K562 (cell line): ENCODE results near the gene VWA1. TPM values are rescaled to one million over a fixed set of nuclear protein-coding genes. Genes with fewer than 3 reads are reported as not detected.

Experiments used
- ATAC-seq: fragments of 200-7000 bp; cut with Tn5 transposase; 3 replicates; pipeline ENCODE4 v1.9.1; 2020; ENCODE audit warnings: moderate library complexity
- BruUV-seq: library from RNA; stranded (reverse); fragments of 400-500 nt; replicated peaks from 2 replicates; lab custom pipeline; 2021; lab: Mats Ljungman, UMichigan
- CTCF ChIA-PET: fragments of 300-600 bp; formaldehyde crosslinking; extraction: SDS; loops from one replicate; lab custom pipeline; 2021; ENCODE audit warnings: low intra/inter-chr PET ratio; lab: Yijun Ruan, JAX
- POLR2A ChIA-PET: fragments of 300-600, 350-650 bp; sonication (Branson Sonifier 250); formaldehyde crosslinking; extraction: SDS; loops from one replicate; lab custom pipeline; 2021; ENCODE audit warnings: antibody characterized with exemption, inconsistent platforms; lab: Yijun Ruan, JAX
- DNase-seq, 4 experiments: peaks; one replicate each; pipeline versions ENCODE4 v3.0.0 to v3.0.0-alpha.2; 2011 to 2018; ENCODE audit warnings: low spot score in 3 of 4, mixed read lengths in 3 of 4; ENCODE audit errors: extremely low read depth in 1 of 4
- FAIRE-seq: peaks from 2 replicates; lab custom pipeline; 2011; peaks lifted over from hg19 to GRCh38; lab: Jason Lieb, UNC
- H2AFZ ChIP-seq: 2 replicates; pipeline ENCODE4 v1.6.0; 2011; ENCODE audit warnings: low read depth, low read length, control low read depth, inconsistent platforms
- H3K27ac ChIP-seq: fragments of 200-600 bp; 3 replicates; pipeline ENCODE4 v1.8.0; 2011; ENCODE audit warnings: low read depth, mild to moderate bottlenecking, control low read depth, inconsistent platforms, low read length, moderate library complexity, mixed read lengths; ENCODE audit errors: extremely low read depth
- H3K27me3 ChIP-seq, 2 experiments: fragments of 300-600 bp in 1 of 2; 2 replicates in 1 of 2; 3 replicates in 1 of 2; pipeline versions ENCODE4 v1.6.0 to v1.8.0; 2011; ENCODE audit warnings: inconsistent platforms in 2 of 2, low read length in 2 of 2, mild to moderate bottlenecking in 1 of 2, mixed read lengths in 1 of 2, moderate library complexity in 1 of 2; ENCODE audit not compliant: control insufficient read depth in 2 of 2, insufficient read depth in 2 of 2
- H3K36me3 ChIP-seq: fragments of 300-600 bp; 3 replicates; pipeline ENCODE4 v1.8.0; 2011; ENCODE audit warnings: mild to moderate bottlenecking, low read length, inconsistent platforms; ENCODE audit not compliant: control insufficient read depth, insufficient read depth
- H3K4me1 ChIP-seq, 2 experiments: fragments of 200-600 bp in 1 of 2; replicated peaks in 1 of 2; 2 replicates in 1 of 2; 3 replicates in 1 of 2; pipeline versions ENCODE4 v1.5.1 to v1.8.0; 2011; ENCODE audit warnings: inconsistent platforms in 2 of 2, low read length in 2 of 2, mild to moderate bottlenecking in 1 of 2, mixed read lengths in 1 of 2, moderate library complexity in 1 of 2; ENCODE audit not compliant: control insufficient read depth in 2 of 2, insufficient read depth in 2 of 2
- H3K4me2 ChIP-seq: 2 replicates; pipeline ENCODE4 v1.6.1; 2011; ENCODE audit warnings: low read length, control low read depth, inconsistent platforms, mixed read lengths; ENCODE audit not compliant: insufficient read depth
- H3K4me3 ChIP-seq: fragments of 200-600 bp; sonication (generic), shearing (Covaris generic); 2 replicates; pipeline ENCODE4 v1.5.1; 2016; ENCODE audit warnings: control low read depth, inconsistent platforms
- H3K79me2 ChIP-seq: fragments of 200-600 bp; 3 replicates; pipeline ENCODE4 v1.8.0; 2011; ENCODE audit warnings: low read length, inconsistent platforms; ENCODE audit not compliant: control insufficient read depth, insufficient read depth
- H3K9ac ChIP-seq, 2 experiments: 2 replicates each; pipeline versions ENCODE4 v1.6.0 to v1.6.1; 2011; ENCODE audit warnings: low read depth in 2 of 2, low read length in 2 of 2, control low read depth in 1 of 2, inconsistent platforms in 1 of 2, mild to moderate bottlenecking in 1 of 2, mixed read lengths in 1 of 2; ENCODE audit not compliant: insufficient read depth in 1 of 2
- H3K9me1 ChIP-seq: one replicate; pipeline ENCODE4 v1.6.0; 2011; ENCODE audit warnings: inconsistent platforms, mild to moderate bottlenecking, low read length, moderate library complexity; ENCODE audit not compliant: control insufficient read depth, insufficient read depth
- H3K9me3 ChIP-seq: replicated peaks from 2 replicates; pipeline ENCODE4 v1.5.1; 2011; ENCODE audit warnings: low read depth, low read length, inconsistent platforms; ENCODE audit not compliant: control insufficient read depth, insufficient read depth
- H4K20me1 ChIP-seq: replicated peaks from 2 replicates; pipeline ENCODE4 v1.6.1; 2011; ENCODE audit warnings: low read length, inconsistent platforms, mixed read lengths; ENCODE audit not compliant: control insufficient read depth, insufficient read depth
- BRD4 ChIP-seq: fragments of 200-600 bp; sonication (generic); IDR thresholded peaks from 2 replicates; pipeline ENCODE4 v1.6.1; 2017; ENCODE audit warnings: inconsistent platforms
- HSF4 ChIP-seq: fragments of 250-450 bp; sonication (Bioruptor Pico); IDR thresholded peaks from 2 replicates; pipeline ENCODE4 v2.1.2; 2022; ENCODE audit warnings: mild to moderate bottlenecking, moderate library complexity, borderline replicate concordance
- IFI16 ChIP-seq: fragments of 250-450 bp; sonication (Bioruptor Pico); IDR thresholded peaks from 2 replicates; pipeline ENCODE4 v2.1.2; 2022; ENCODE audit warnings: mild to moderate bottlenecking, inconsistent platforms
- KLF13 ChIP-seq: fragments of 450-650 bp; IDR thresholded peaks from 2 replicates; pipeline ENCODE4 v1.6.1; 2016; ENCODE audit warnings: missing genetic modification characterization, low read depth, mild to moderate bottlenecking, missing compliant biosample characterization, moderate library complexity, borderline replicate concordance
- KLF6 ChIP-seq: fragments of 250-450 bp; sonication (Bioruptor Pico); IDR thresholded peaks from 2 replicates; pipeline ENCODE4 v1.4.0; 2020; ENCODE audit warnings: mild to moderate bottlenecking, moderate library complexity, borderline replicate concordance
- MTA1 ChIP-seq: fragments of 450-650 bp; IDR thresholded peaks from 2 replicates; pipeline ENCODE4 v1.6.1; 2017; ENCODE audit warnings: borderline replicate concordance
- MYNN ChIP-seq, 2 experiments: sonication (generic); formaldehyde crosslinking in 1 of 2; IDR thresholded peaks; 2 replicates each; pipeline versions ENCODE4 v1.5.0 to v1.6.1; 2016 to 2020; ENCODE audit warnings: antibody characterized with exemption in 1 of 2, missing genetic modification reagents in 1 of 2
- NFIC ChIP-seq: fragments of 450-650 bp; IDR thresholded peaks from 2 replicates; pipeline ENCODE4 v1.6.1; 2017; ENCODE audit warnings: mild to moderate bottlenecking, inconsistent platforms
- NONO ChIP-seq, 2 experiments: fragments of 200-400 bp in 1 of 2; fragments of 450-650 bp in 1 of 2; formaldehyde crosslinking in 1 of 2; IDR thresholded peaks; 2 replicates each; pipeline ENCODE4 v1.6.1; 2017; ENCODE audit warnings: low read depth in 2 of 2, mild to moderate bottlenecking in 2 of 2, moderate library complexity in 2 of 2, low read length in 1 of 2
- NR0B1 ChIP-seq: fragments of 450-650 bp; IDR thresholded peaks from one replicate; pipeline ENCODE4 v1.6.1; 2018; ENCODE audit warnings: mild to moderate bottlenecking, moderate library complexity; ENCODE audit not compliant: partially characterized antibody
- SAFB ChIP-seq: fragments of 200-400 bp; formaldehyde crosslinking; IDR thresholded peaks from 2 replicates; pipeline ENCODE4 v1.6.1; 2017; ENCODE audit warnings: low read depth, low read length, borderline replicate concordance
- SREBF1 ChIP-seq: fragments of 150-350 bp; IDR thresholded peaks from 2 replicates; pipeline ENCODE4 v1.6.1; 2014; ENCODE audit warnings: antibody characterized with exemption, low read depth, low read length, borderline replicate concordance
- SRSF1 ChIP-seq: fragments of 200-400 bp; formaldehyde crosslinking; IDR thresholded peaks from 2 replicates; pipeline ENCODE4 v1.6.1; 2017; ENCODE audit warnings: mild to moderate bottlenecking, low read depth, low read length, moderate library complexity
- SRSF3 ChIP-seq: fragments of 200-400 bp; formaldehyde crosslinking; IDR thresholded peaks from 2 replicates; pipeline ENCODE4 v1.6.1; 2016; ENCODE audit warnings: mild to moderate bottlenecking, low read length, moderate library complexity; ENCODE audit not compliant: insufficient read depth
- TAF15 ChIP-seq: fragments of 200-400 bp; formaldehyde crosslinking; IDR thresholded peaks from 2 replicates; pipeline ENCODE4 v1.6.1; 2017; ENCODE audit warnings: mild to moderate bottlenecking, low read depth, low read length, moderate library complexity
- ZNF133 ChIP-seq: fragments of 250-450 bp; sonication (Bioruptor Pico); IDR thresholded peaks from 2 replicates; pipeline ENCODE4 v1.4.0; 2020; ENCODE audit warnings: mild to moderate bottlenecking
- ZNF140 ChIP-seq: fragments of 250-450 bp; sonication (Bioruptor Pico); IDR thresholded peaks from 2 replicates; pipeline ENCODE4 v1.8.0; 2021; ENCODE audit warnings: moderate library complexity, mild to moderate bottlenecking, inconsistent platforms
- ZNF184 ChIP-seq: sonication (generic); formaldehyde crosslinking; IDR thresholded peaks from 2 replicates; pipeline ENCODE4 v1.5.0; 2020; ENCODE audit warnings: missing genetic modification reagents
- ZNF263 ChIP-seq: sonication (generic); formaldehyde crosslinking; IDR thresholded peaks from 2 replicates; pipeline ENCODE4 v1.8.0; 2022; ENCODE audit warnings: mild to moderate bottlenecking, missing genetic modification reagents, borderline replicate concordance
- ZNF79 ChIP-seq: fragments of 250-450 bp; sonication (Bioruptor Pico); IDR thresholded peaks from 2 replicates; pipeline ENCODE4 v1.4.0; 2020; ENCODE audit warnings: low read depth, mild to moderate bottlenecking, moderate library complexity
- WGBS: fragments of 100-300 bp; shearing (Covaris generic); methylation state at CpG from one replicate; pipeline ENCODE4 v1.1.6; 2016; ENCODE audit warnings: low coverage, mixed read lengths; ENCODE audit not compliant: insufficient coverage; ENCODE audit errors: missing lambda C conversion rate; 5-methylcytosine and 5-hydroxymethylcytosine counted together
- in situ Hi-C: fragments of 300-500 bp; cut with MboI; formaldehyde crosslinking; loops from 4 replicates; pipeline ENCODE4 v1.15.0; 2018; ENCODE audit warnings: inconsistent platforms, mixed read lengths
- intact Hi-C: fragments of 100-400 bp; cut with micrococcal nuclease; formaldehyde crosslinking; loops from 2 replicates; pipeline ENCODE4 v1.14.2; 2022
- polyA plus RNA-seq, 8 experiments: library from polyadenylated mRNA; depleted of rRNA in 4 of 8; stranded (reverse) in 5 of 8; unstranded in 3 of 8; fragments of >200 nt; fragmentation: Nextera tagmentation in 2 of 8; fragmentation: Illumina TruSeq in 1 of 8; extraction: Ambion mirVana in 2 of 8; extraction: Trizol in 1 of 8; gene quantifications; 2 replicates each; pipeline versions ENCODE4 v1.2.1 to v1.2.3, GENCODE V29; 2011 to 2014; ENCODE audit warnings: inconsistent platforms in 1 of 8, missing spikeins in 1 of 8
- total RNA-seq, 7 experiments: library from RNA; depleted of rRNA in 6 of 7; stranded (reverse); fragments of >200 nt in 6 of 7; fragmentation: Illumina TruSeq in 2 of 7; extraction: Trizol in 2 of 7; gene quantifications; 2 replicates each; pipeline versions ENCODE4 v1.2.1 to v1.2.3, GENCODE V29; 2011 to 2021; ENCODE audit warnings: low replicate concordance in 1 of 7

VWA1 gene
- total and polyA plus RNA-seq, 9 of the 15 experiments (the other 6 are each of a cell fraction or from before 2014, with no cell fraction given) = 0.01 to 6.4 (median 0.85) TPM

- BruUV-seq = no TSS peak
- ChIA-PET POLR2A (interaction anchor here (0.5 to 1.0 kb wide), 5 partner anchors 11 to 144 kb away, joined by 3 to 6 read pairs (median 3); partner anchors contain the start of gene AURKAIP1), CTCF (interaction anchor here (0.6 kb wide), 1 partner anchor 34 kb away, joined by 3 read pairs; no protein-coding TSS in a partner anchor)
- peak; percentile 84 to 90 (median 90) for DNase-seq
- FAIRE-seq = peak; percentile 86
- Histone ChIP-seq H3K9ac (peak overlapping the region; percentile 34 to 90; a peak in 3 of 4 replicates), H4K20me1 (no peaks in the 10 kb centered on the region), H3K4me1 (peaks cover 45 to 87% of the 10 kb centered on the region in 2 experiments), H3K27ac (peak overlapping the region; percentile 57), H3K36me3 (no peaks in the 10 kb centered on the region), H3K9me3 (no peaks in the 10 kb centered on the region), H3K27me3 (no peaks in the 10 kb centered on the region), H3K9me1 (no peaks in the 10 kb centered on the region), H3K4me3 (no peak overlapping the region; the same call in 1 of the 2 replicates), H3K79me2 (no peaks in the 10 kb centered on the region; the same call in 2 of the 3 replicates), H2AFZ (peak overlapping the region; percentile 60), H3K4me2 (peak overlapping the region; percentile 55)
- peak; percentile 61 for ATAC-seq
- WGBS = 22% methylated on average over 30 of the region's 34 CpGs
- in situ Hi-C loops = no loop called here
- intact Hi-C loops = no loop called here
- TF ChIP-seq IFI16 = no peak
- TF ChIP-seq NONO (IDR thresholded peaks at IDR 0.05; ENCODE audit: low read depth in 2 of 2, low read length in 1 of 2) = no peak
- TF ChIP-seq SAFB = no peak
- TF ChIP-seq HSF4 (CRISPR knock-in tag) = no peak
- TF ChIP-seq KLF13 (tag) = peak; percentile 54; the same call in 1 of the 2 replicates
- no peak for TF ChIP-seq MTA1
- no peak for TF ChIP-seq ZNF184 (CRISPR knock-in tag)
- TF ChIP-seq ZNF263 (CRISPR knock-in tag) = peak; percentile 53
- TF ChIP-seq ZNF79 (CRISPR knock-in tag) = 0 out of 2 replicates have a peak, but pooled peaks have one; percentile 28
- peak; percentile 81 for TF ChIP-seq MYNN (IDR thresholded peaks at IDR 0.05)
- TF ChIP-seq MYNN (CRISPR knock-in tag; IDR thresholded peaks at IDR 0.05) = no peak
- TF ChIP-seq SRSF1 = no peak
- TF ChIP-seq ZNF133 (CRISPR knock-in tag) = no peak
- TF ChIP-seq BRD4 = 0 out of 2 replicates have a peak, but pooled peaks have one; percentile 23
- no peak for TF ChIP-seq KLF6 (CRISPR knock-in tag)
- no peak for TF ChIP-seq ZNF140
- TF ChIP-seq TAF15 = peak; percentile 16; the same call in 1 of the 2 replicates
- peak; percentile 2; the same call in 1 of the 2 replicates for TF ChIP-seq NFIC
- no peak for TF ChIP-seq NR0B1
- TF ChIP-seq SRSF3 = no peak
- no peak for TF ChIP-seq SREBF1
Measured at GRCh38 chr1:1432951-1433803, 2.3 kb upstream of the VWA1 start.
